Spleen (tissue), 11 donors: ENCODE measurements around the gene SORBS1. TPM values are rescaled to one million over a fixed set of nuclear protein-coding genes. Genes with fewer than 3 reads are reported as not detected.

Experiments
- DNase-seq: peaks from one replicate; pipeline ENCODE4 v3.0.0-alpha.2; 2020
- H3K27ac ChIP-seq, 8 donors: fragments of 200-600 bp; sonication (generic) in 7 of 8; 1 replicate in 4 of 8; 2 replicates in 4 of 8; pipeline versions ENCODE4 v1.5.0 to v1.8.0; 2016 to 2021; ENCODE audit warnings: inconsistent platforms in 4 of 8, mild to moderate bottlenecking in 4 of 8, moderate library complexity in 1 of 8
- H3K27me3 ChIP-seq, 7 donors: fragments of 200-600 bp; sonication (generic) in 6 of 7; replicated peaks in 1 of 7; 1 replicate in 4 of 7; 2 replicates in 3 of 7; pipeline versions ENCODE4 v1.5.0 to v1.8.0; 2016 to 2021; ENCODE audit warnings: inconsistent platforms in 3 of 7, mild to moderate bottlenecking in 1 of 7
- H3K36me3 ChIP-seq, 6 donors: fragments of 200-600 bp; sonication (generic) in 5 of 6; 1 replicate in 4 of 6; 2 replicates in 2 of 6; pipeline versions ENCODE4 v1.5.0 to v1.8.0; 2016 to 2021; ENCODE audit warnings: inconsistent platforms in 2 of 6
- H3K4me1 ChIP-seq, 6 donors: fragments of 200-600 bp; sonication (generic) in 5 of 6; 1 replicate in 3 of 6; 2 replicates in 3 of 6; pipeline versions ENCODE4 v1.5.0 to v1.8.0; 2016 to 2021; ENCODE audit warnings: inconsistent platforms in 3 of 6
- H3K4me3 ChIP-seq, 8 donors: fragments of 200-600 bp; sonication (generic) in 7 of 8; 1 replicate in 4 of 8; 2 replicates in 4 of 8; pipeline versions ENCODE4 v1.5.0 to v1.8.0; 2016 to 2021; ENCODE audit warnings: inconsistent platforms in 4 of 8, mild to moderate bottlenecking in 4 of 8, moderate library complexity in 2 of 8
- H3K9me3 ChIP-seq, 8 donors: fragments of 200-600 bp; sonication (generic) in 7 of 8; 1 replicate in 4 of 8; 2 replicates in 4 of 8; pipeline versions ENCODE4 v1.5.0 to v1.8.0; 2016 to 2021; ENCODE audit warnings: inconsistent platforms in 4 of 8
- POLR2A ChIP-seq, 3 donors: fragments of 450-650 bp; IDR thresholded peaks; one replicate each; pipeline ENCODE4 v1.5.1; 2017; ENCODE audit warnings: antibody characterized with exemption in 3 of 3, mild to moderate bottlenecking in 1 of 3
- POLR2AphosphoS5 ChIP-seq, 3 donors: sonication (generic); formaldehyde crosslinking; IDR thresholded peaks; one replicate each; pipeline ENCODE4 v1.5.1; 2017; ENCODE audit warnings: antibody characterized with exemption in 3 of 3
- WGBS, 5 donors: extraction: QIAGEN DNeasy Blood & Tissue Kit in 3 of 5; methylation state at CpG; one replicate each; pipeline versions ENCODE4 v1.1.5 to v1.1.7; 2013 to 2018; 5-methylcytosine and 5-hydroxymethylcytosine counted together
- intact Hi-C: fragments of 100-400 bp; cut with DNase I; formaldehyde crosslinking; loops from one replicate; pipeline ENCODE4 v1.15.0; 2023; ENCODE audit warnings: low total_unique reads
- polyA plus RNA-seq, 3 donors: library from polyadenylated mRNA; stranded (reverse); fragments of 200-250 nt; gene quantifications; one replicate each; pipeline ENCODE4 v1.2.1, GENCODE V29; 2013
- total RNA-seq, 7 donors: library from RNA; depleted of rRNA in 3 of 7; stranded (reverse); fragments of >200 nt in 3 of 7; fragmentation: NEBNext Ultra II Directional in 4 of 7; extraction: Animal tissue kit (Norgen Biotek cat#: 25700) in 4 of 7; gene quantifications; one replicate each; pipeline versions ENCODE4 v1.1.0 to v1.2.1, GENCODE V29; 2016 to 2021
- TF ChIP-seq, protein P1 (sequence below), 11 experiments: fragments of 200-600 bp in 7 of 11; fragments of 450-650 bp in 4 of 11; sonication (generic) in 4 of 11; IDR thresholded peaks in 8 of 11; conservative IDR thresholded peaks in 3 of 11; 1 replicate in 7 of 11; 2 replicates in 4 of 11; pipeline versions ENCODE4 v1.4.0 to v1.8.0; 2016 to 2021; ENCODE audit warnings: antibody characterized with exemption in 11 of 11, inconsistent platforms in 4 of 11, mild to moderate bottlenecking in 1 of 11
- donor health status: healthy with polysubstance abuse.
- donor health status: DM: no; HTN: no; CAD: no; lungs with moderate emphysema.
- donor health status: DM: no; HTN: no; CAD: no.
- donor health status: Bipolar disorder and iron deficiency.
- donor health status: healthy.
- donor health status: DM: no; HTN: no; CAD: no.
- donor health status: DM: yes; HTN: yes; CAD: no.

SORBS1 gene
- total and polyA plus RNA-seq, 10 donors, result 2.8 to 30.8 (median 18.1) TPM

DNA sequence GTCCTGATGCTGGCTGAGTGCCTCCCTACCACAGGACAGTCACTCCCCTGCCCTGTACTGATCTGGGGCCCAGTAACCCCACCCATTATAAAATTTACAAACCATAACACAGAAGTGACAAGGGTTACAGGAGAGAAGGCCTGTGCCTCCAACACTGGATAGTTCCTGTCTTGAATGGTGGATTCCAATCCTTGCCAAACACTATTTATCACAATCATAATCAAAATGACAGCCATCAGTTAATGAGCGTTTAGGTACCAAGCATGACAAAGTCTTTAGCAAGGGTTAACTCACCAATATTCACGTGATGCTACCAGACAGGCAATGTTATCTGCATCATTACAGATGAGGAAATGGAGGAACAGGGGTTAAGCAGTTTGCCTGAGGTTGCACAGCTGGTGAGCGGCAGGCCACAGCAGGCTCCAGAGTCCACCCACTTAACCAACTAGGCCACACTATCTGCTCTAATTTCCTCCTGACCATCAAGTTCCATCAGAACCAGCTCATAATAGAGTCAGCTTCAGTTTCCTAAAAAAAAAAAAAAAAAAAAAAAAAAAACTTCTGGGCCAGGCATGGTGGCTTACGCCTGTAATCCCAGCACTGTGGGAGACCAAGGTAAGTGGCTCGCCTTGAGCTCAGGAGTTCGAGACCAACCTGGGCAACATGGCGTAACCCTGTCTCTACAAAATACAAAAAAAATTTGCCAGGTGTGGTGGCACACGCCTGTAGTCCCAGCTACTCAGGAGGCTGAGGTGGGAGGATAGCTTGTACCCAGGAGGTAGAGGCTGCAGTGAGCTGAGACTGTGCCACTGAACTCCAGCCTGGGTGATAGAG, 284.6 kb downstream of the SORBS1 start:
- Histone ChIP-seq H3K27ac (peak overlapping the region in 7 of 8 donors; percentile 66 to 88 (median 77)), H3K27me3 (no peaks in the 10 kb centered on the region), H3K4me3 (no peak overlapping the region), H3K4me1 (peaks cover 16 to 95% (median 73%) of the 10 kb centered on the region in 6 donors), H3K36me3 (peaks cover 0 to 2% (median 0%) of the 10 kb centered on the region in 6 donors), H3K9me3 (no peaks in the 10 kb centered on the region)
- intact Hi-C loops, result no loop called here
- WGBS, 5 donors, result 68 to 76% (median 69%) methylated on average over 8 of the region's 8 CpGs
- no peak for DNase-seq
- TF ChIP-seq POLR2A (IDR thresholded peaks at IDR 0.05) (no peak), POLR2AphosphoS5 (IDR thresholded peaks at IDR 0.05) (peak in 2 of 3 donors; percentile 49 to 85)

DNA sequence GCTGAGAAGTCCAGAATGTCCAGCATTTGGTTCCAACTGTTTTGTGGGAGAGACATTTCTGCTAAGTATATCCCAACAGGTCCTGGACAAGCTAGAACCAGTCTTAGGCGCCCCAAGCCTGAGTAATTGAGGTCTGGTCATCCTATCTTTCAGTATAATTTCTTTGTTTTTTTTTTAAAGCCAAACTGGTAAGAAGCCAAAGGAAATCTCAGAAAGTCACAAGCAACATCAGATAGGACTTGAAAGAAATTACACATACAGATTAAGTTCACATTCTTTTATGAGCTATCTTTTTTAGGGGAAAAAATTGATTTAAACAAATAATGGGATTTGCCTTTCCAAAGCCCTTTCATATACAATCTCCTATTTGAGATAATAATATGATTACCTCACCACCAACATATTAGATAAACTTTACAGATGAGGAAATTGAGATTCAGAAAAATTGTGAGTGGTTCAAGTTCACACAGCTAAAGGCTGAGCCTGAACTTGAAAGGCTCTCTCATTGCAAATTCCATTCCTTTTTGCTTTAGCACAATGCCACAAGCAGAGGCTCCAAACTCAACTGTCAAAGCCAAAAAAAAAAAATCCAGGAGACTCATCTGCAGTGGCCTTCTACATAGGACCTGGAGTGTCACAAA, 285.3 kb downstream of the SORBS1 start:
- no peaks in the 10 kb centered on the region for H3K9me3 ChIP-seq
- H3K27ac ChIP-seq, result peak overlapping the region in 7 of 8 donors; percentile 66 to 88 (median 77)
- H3K4me3 ChIP-seq, result no peak overlapping the region
- TF ChIP-seq POLR2A (IDR thresholded peaks at IDR 0.05) (no peak), POLR2AphosphoS5 (IDR thresholded peaks at IDR 0.05) (no peak)
- TF ChIP-seq, protein P1, sequence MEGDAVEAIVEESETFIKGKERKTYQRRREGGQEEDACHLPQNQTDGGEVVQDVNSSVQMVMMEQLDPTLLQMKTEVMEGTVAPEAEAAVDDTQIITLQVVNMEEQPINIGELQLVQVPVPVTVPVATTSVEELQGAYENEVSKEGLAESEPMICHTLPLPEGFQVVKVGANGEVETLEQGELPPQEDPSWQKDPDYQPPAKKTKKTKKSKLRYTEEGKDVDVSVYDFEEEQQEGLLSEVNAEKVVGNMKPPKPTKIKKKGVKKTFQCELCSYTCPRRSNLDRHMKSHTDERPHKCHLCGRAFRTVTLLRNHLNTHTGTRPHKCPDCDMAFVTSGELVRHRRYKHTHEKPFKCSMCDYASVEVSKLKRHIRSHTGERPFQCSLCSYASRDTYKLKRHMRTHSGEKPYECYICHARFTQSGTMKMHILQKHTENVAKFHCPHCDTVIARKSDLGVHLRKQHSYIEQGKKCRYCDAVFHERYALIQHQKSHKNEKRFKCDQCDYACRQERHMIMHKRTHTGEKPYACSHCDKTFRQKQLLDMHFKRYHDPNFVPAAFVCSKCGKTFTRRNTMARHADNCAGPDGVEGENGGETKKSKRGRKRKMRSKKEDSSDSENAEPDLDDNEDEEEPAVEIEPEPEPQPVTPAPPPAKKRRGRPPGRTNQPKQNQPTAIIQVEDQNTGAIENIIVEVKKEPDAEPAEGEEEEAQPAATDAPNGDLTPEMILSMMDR (IDR thresholded peaks at IDR 0.05 in 8 of 11, conservative IDR thresholded peaks at IDR 0.05 in 3 of 11), result no peak
- 80 to 95% (median 85%) methylated on average over 1 of the region's 1 CpG for WGBS, 5 donors
- peaks cover 0 to 10% (median under 1%) of the 10 kb centered on the region in 6 donors for H3K36me3 ChIP-seq
- no peaks in the 10 kb centered on the region for H3K27me3 ChIP-seq
- no peak for DNase-seq
- peaks cover 16 to 88% (median 70%) of the 10 kb centered on the region in 6 donors for H3K4me1 ChIP-seq
- intact Hi-C loops, result no loop called here

DNA sequence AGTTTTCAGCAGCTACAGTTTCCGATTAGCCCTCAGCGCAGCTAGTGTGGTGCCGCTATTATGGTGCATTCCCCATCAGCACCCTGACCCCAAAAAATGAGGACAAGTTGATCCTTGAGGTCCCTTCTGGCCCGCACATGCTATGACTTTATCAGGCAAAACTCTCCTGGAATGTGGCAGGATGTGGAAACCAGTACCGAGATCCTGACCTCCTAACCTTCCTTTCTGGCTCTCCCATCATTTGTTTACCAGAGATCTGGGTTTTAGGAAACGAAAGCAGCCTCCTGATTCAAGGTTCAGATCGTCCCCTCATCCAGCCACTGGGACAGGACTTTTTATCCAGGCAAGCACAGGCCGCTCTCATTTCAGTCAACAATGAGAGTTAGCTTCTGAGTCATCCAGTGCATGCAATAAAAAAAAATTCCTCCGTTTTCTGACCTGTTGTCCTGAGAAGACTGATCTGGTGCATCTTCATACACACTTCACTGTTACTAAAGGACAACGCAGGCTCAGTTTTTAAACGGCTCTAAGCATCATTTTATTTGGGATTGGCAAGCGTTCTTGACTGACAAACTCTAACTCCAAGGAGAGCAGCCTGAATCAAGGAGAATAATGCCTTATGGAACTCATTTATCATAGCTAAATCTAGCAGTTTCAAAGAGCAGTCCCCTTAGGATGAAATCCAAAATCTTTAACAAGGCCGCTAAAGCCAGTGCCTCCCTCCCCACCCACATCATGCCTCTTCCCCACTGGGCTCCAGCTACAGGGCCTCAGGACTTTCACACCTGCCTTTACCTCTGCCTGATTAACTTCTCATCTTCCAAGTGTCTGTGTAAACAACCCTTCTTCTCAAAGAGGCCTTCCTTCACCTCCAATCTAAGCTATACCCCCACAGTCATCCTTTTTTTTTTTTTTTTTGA, 287.5 kb downstream of the SORBS1 start:
- H3K4me3 ChIP-seq, result no peak overlapping the region

DNA sequence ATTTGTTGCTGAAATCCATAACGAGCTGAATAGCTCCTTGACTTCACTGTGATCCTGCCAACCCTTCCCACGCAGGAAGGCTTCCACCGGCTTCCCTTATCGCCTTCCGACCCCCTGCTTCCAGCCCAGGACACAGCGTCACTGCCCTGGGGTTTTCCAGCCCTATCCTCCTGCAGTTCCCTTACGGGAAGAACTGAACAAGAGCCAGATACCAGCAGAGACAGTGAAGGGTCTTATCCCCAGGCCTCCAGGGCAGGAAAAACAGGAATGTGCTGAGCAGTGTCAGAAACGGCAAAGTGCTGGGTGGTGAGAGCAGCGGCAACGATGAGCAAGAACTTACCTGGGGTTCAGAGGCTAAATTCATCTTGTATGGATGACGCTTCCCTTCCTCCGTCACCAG, 292.7 kb downstream of the SORBS1 start:
- WGBS, 5 donors, result 62 to 75% (median 72%) methylated on average over 12 of the region's 12 CpGs
- peak; percentile 39 to 93 (median 88) for TF ChIP-seq POLR2AphosphoS5 (IDR thresholded peaks at IDR 0.05)
- no peak for TF ChIP-seq POLR2A (IDR thresholded peaks at IDR 0.05)
- TF ChIP-seq, protein P1 (IDR thresholded peaks at IDR 0.05 in 8 of 11, conservative IDR thresholded peaks at IDR 0.05 in 3 of 11), result no peak
- Histone ChIP-seq H3K27me3 (no peaks in the 10 kb centered on the region), H3K27ac (peak overlapping the region in 7 of 8 donors; percentile 72 to 86 (median 82)), H3K9me3 (no peaks in the 10 kb centered on the region), H3K36me3 (peaks cover 0 to 73% (median 19%) of the 10 kb centered on the region in 6 donors), H3K4me1 (peaks cover 19 to 64% (median 46%) of the 10 kb centered on the region in 6 donors), H3K4me3 (no peak overlapping the region)
- intact Hi-C loops, result no loop called here
- no peak for DNase-seq

More for the DNA sequence above, 287.5 kb downstream of the SORBS1 start:
- Histone ChIP-seq H3K27me3 (no peaks in the 10 kb centered on the region), H3K27ac (peak overlapping the region; percentile 7 to 88 (median 76)), H3K9me3 (no peaks in the 10 kb centered on the region), H3K36me3 (peaks cover 0 to 31% (median 11%) of the 10 kb centered on the region in 6 donors), H3K4me1 (peaks cover 20 to 78% (median 59%) of the 10 kb centered on the region in 6 donors)
- peak in 1 of 3 donors; percentile 81 for TF ChIP-seq POLR2AphosphoS5 (IDR thresholded peaks at IDR 0.05)
- TF ChIP-seq, protein P1 (IDR thresholded peaks at IDR 0.05 in 8 of 11, conservative IDR thresholded peaks at IDR 0.05 in 3 of 11), result no peak
- intact Hi-C loops, result no loop called here
- WGBS, 5 donors, result 52 to 77% (median 62%) methylated on average over 13 of the region's 13 CpGs
- DNase-seq, result no peak
